HL-60 (cell line): ENCODE results near the gene LIN7C.

Experiments used
- GABPA ChIP-seq: IDR thresholded peaks from 2 replicates; pipeline ENCODE4 v1.6.1; 2012; ENCODE audit warnings: low read depth
- POLR2AphosphoS5 ChIP-seq: IDR thresholded peaks from 2 replicates; pipeline ENCODE4 v1.6.1; 2012; ENCODE audit warnings: low read depth
- SPI1 ChIP-seq: IDR thresholded peaks from 2 replicates; pipeline ENCODE4 v1.6.1; 2012; ENCODE audit warnings: low read depth, mild to moderate bottlenecking, borderline replicate concordance
- TF ChIP-seq, protein P1 (sequence below): IDR thresholded peaks from one replicate; pipeline ENCODE4 v1.5.1; 2011; ENCODE audit warnings: low read length, control low read depth, inconsistent platforms; ENCODE audit not compliant: insufficient read depth

- TF ChIP-seq, protein P1, sequence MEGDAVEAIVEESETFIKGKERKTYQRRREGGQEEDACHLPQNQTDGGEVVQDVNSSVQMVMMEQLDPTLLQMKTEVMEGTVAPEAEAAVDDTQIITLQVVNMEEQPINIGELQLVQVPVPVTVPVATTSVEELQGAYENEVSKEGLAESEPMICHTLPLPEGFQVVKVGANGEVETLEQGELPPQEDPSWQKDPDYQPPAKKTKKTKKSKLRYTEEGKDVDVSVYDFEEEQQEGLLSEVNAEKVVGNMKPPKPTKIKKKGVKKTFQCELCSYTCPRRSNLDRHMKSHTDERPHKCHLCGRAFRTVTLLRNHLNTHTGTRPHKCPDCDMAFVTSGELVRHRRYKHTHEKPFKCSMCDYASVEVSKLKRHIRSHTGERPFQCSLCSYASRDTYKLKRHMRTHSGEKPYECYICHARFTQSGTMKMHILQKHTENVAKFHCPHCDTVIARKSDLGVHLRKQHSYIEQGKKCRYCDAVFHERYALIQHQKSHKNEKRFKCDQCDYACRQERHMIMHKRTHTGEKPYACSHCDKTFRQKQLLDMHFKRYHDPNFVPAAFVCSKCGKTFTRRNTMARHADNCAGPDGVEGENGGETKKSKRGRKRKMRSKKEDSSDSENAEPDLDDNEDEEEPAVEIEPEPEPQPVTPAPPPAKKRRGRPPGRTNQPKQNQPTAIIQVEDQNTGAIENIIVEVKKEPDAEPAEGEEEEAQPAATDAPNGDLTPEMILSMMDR = no peak
- no peak for TF ChIP-seq SPI1
- no peak for TF ChIP-seq POLR2AphosphoS5
- no peak for TF ChIP-seq GABPA
Measured at GRCh38 chr11:27481992-27482391, 24.6 kb downstream of the LIN7C start.
